PC-3 (cell line): ENCODE data around the gene GPC3. TPM values are rescaled to one million over a fixed set of nuclear protein-coding genes. Genes with fewer than 3 reads are reported as not detected.

ENCODE experiments used
- ATAC-seq: fragments of 200-7000 bp; cut with Tn5 transposase; 2 replicates; pipeline ENCODE4 v1.9.1; 2020; ENCODE audit warnings: mild to moderate bottlenecking, moderate library complexity
- BruUV-seq: library from RNA; stranded (reverse); fragments of 400-500 nt; replicated peaks from 2 replicates; lab custom pipeline; 2021; lab: Mats Ljungman, UMichigan
- CTCF ChIA-PET: fragments of 300-600 bp; sonication (Branson Sonifier 250); formaldehyde crosslinking; loops from one replicate; lab custom pipeline; 2022; ENCODE audit warnings: antibody characterized with exemption; lab: Charles Lee
- POLR2A ChIA-PET: fragments of 300-600 bp; sonication (Branson Sonifier 250); formaldehyde crosslinking; loops from one replicate; lab custom pipeline; 2022; ENCODE audit warnings: antibody characterized with exemption; ENCODE audit not compliant: unreplicated experiment; lab: Charles Lee
- DNase-seq: peaks from one replicate; pipeline ENCODE4 v3.0.0-alpha.2; 2015
- H2AFZ ChIP-seq: fragments of 300-600 bp; sonication (generic); 2 replicates; pipeline ENCODE4 v1.6.0; 2016; ENCODE audit warnings: antibody characterized with exemption, low read length
- H3F3A ChIP-seq: fragments of 300-600 bp; sonication (generic); one replicate; pipeline ENCODE4 v1.6.0; 2017; ENCODE audit warnings: antibody characterized with exemption, low read length, control low read depth, mild to moderate bottlenecking; ENCODE audit not compliant: unreplicated experiment
- H3K27ac ChIP-seq: fragments of 300-600 bp; sonication (generic); 2 replicates; pipeline ENCODE4 v1.5.1; 2016; ENCODE audit warnings: mild to moderate bottlenecking, low read length
- H3K27me3 ChIP-seq: fragments of 300-600 bp; sonication (generic); 2 replicates; pipeline ENCODE4 v1.6.1; 2016; ENCODE audit warnings: low read length, mixed read lengths
- H3K36me3 ChIP-seq: fragments of 300-600 bp; sonication (generic); 2 replicates; pipeline ENCODE4 v1.6.1; 2016; ENCODE audit warnings: low read depth, mixed run types, low read length, mixed read lengths
- H3K4me1 ChIP-seq: fragments of 300-600 bp; sonication (generic); 2 replicates; pipeline ENCODE4 v1.5.1; 2016; ENCODE audit warnings: low read length; ENCODE audit not compliant: insufficient read depth
- H3K4me2 ChIP-seq: fragments of 300-600 bp; sonication (generic); 2 replicates; pipeline ENCODE4 v1.6.0; 2016; ENCODE audit warnings: low read length
- H3K4me3 ChIP-seq: fragments of 300-600 bp; sonication (generic); 2 replicates; pipeline ENCODE4 v1.5.1; 2016; ENCODE audit warnings: mild to moderate bottlenecking, low read length, mixed read lengths
- H3K79me2 ChIP-seq: fragments of 300-600 bp; sonication (generic); 2 replicates; pipeline ENCODE4 v1.6.1; 2017; ENCODE audit warnings: low read length, mixed read lengths
- H3K9ac ChIP-seq: fragments of 300-600 bp; sonication (generic); 2 replicates; pipeline ENCODE4 v1.6.0; 2016; ENCODE audit warnings: mild to moderate bottlenecking, low read length
- H3K9me2 ChIP-seq: fragments of 300-600 bp; sonication (generic); replicated peaks from 2 replicates; pipeline ENCODE4 v1.6.1; 2016; ENCODE audit warnings: mixed run types, low read length, mixed read lengths
- H3K9me3 ChIP-seq: fragments of 300-600 bp; sonication (generic); 2 replicates; pipeline ENCODE4 v1.6.1; 2016; ENCODE audit warnings: low read length, mixed read lengths
- H4K20me1 ChIP-seq: fragments of 300-600 bp; sonication (generic); 2 replicates; pipeline ENCODE4 v1.6.1; 2016; ENCODE audit warnings: low read length, mixed read lengths
- CTCF ChIP-seq: fragments of 300-600 bp; sonication (generic); conservative IDR thresholded peaks from 2 replicates; pipeline ENCODE4 v1.5.1; 2017; ENCODE audit warnings: antibody characterized with exemption, low read depth, mild to moderate bottlenecking, low read length
- EZH2 ChIP-seq: fragments of 300-600 bp; sonication (generic); IDR thresholded peaks from one replicate; pipeline ENCODE4 v1.6.1; 2017; ENCODE audit warnings: antibody characterized with exemption, mild to moderate bottlenecking, low read length; ENCODE audit not compliant: unreplicated experiment
- EZH2phosphoT487 ChIP-seq: fragments of 300-600 bp; sonication (generic); IDR thresholded peaks from 2 replicates; pipeline ENCODE4 v1.6.1; 2018; ENCODE audit warnings: mild to moderate bottlenecking, antibody characterized with exemption, low read length, borderline replicate concordance
- intact Hi-C: fragments of 100-400 bp; cut with micrococcal nuclease; formaldehyde crosslinking; loops from 2 replicates; pipeline ENCODE4 v1.9.0; 2023
- total RNA-seq: library from RNA; depleted of rRNA; stranded (reverse); fragments of >200 nt; gene quantifications from 2 replicates; pipeline ENCODE4 v1.2.3, GENCODE V29; 2014

The GPC3 gene
- total RNA-seq, 1 experiment from 2014 or later = not detected

- no peak for ATAC-seq
- no peaks in the 10 kb centered on the region for H3K9me3 ChIP-seq
- intact Hi-C loops = no loop called here
- H3K79me2 ChIP-seq = no peaks in the 10 kb centered on the region
- no peak overlapping the region for H3K27ac ChIP-seq
- no peak overlapping the region for H3K9ac ChIP-seq
- no peaks in the 10 kb centered on the region for H3K36me3 ChIP-seq
- CTCF ChIA-PET = no interaction called here
- H3K4me2 ChIP-seq = no peak overlapping the region
- DNase-seq = no peak
- no TSS peak for BruUV-seq
- no peaks in the 10 kb centered on the region for H4K20me1 ChIP-seq
- POLR2A ChIA-PET = no interaction called here
- H3F3A ChIP-seq = no peaks in the 10 kb centered on the region
- no peaks in the 10 kb centered on the region for H3K9me2 ChIP-seq
- no peak overlapping the region for H2AFZ ChIP-seq
- no peaks in the 10 kb centered on the region for H3K4me1 ChIP-seq
- H3K27me3 ChIP-seq = peaks cover 30% of the 10 kb centered on the region
- TF ChIP-seq EZH2 (no peak), CTCF (no peak), EZH2phosphoT487 (no peak)
- no peak overlapping the region for H3K4me3 ChIP-seq
These were observed 167.4 kb downstream of the GPC3 start for GRCh38 chrX:133818019-133818418.

GRCh38 chrX:133815496-133815895, 169.9 kb downstream of the GPC3 start:
- Histone ChIP-seq H3K4me3 (no peak overlapping the region), H3K79me2 (no peaks in the 10 kb centered on the region), H3K27me3 (peaks cover 23% of the 10 kb centered on the region), H3K36me3 (no peaks in the 10 kb centered on the region), H2AFZ (no peak overlapping the region), H3K4me1 (no peaks in the 10 kb centered on the region), H3K9me2 (no peaks in the 10 kb centered on the region), H4K20me1 (no peaks in the 10 kb centered on the region), H3K27ac (no peak overlapping the region), H3K9ac (no peak overlapping the region), H3F3A (no peaks in the 10 kb centered on the region), H3K4me2 (no peak overlapping the region), H3K9me3 (no peaks in the 10 kb centered on the region)
- intact Hi-C loops = no loop called here
- ATAC-seq (no peak), DNase-seq (no peak)
- BruUV-seq = no TSS peak
- ChIA-PET POLR2A (no interaction called here), CTCF (no interaction called here)
- no peak for TF ChIP-seq CTCF

GRCh38 chrX:133813971-133814370, 171.4 kb downstream of the GPC3 start:
- Histone ChIP-seq H3F3A (no peaks in the 10 kb centered on the region), H2AFZ (no peak overlapping the region), H3K79me2 (no peaks in the 10 kb centered on the region), H3K27me3 (peaks cover 23% of the 10 kb centered on the region), H3K4me2 (no peak overlapping the region), H3K9ac (no peak overlapping the region), H3K4me1 (no peaks in the 10 kb centered on the region), H3K9me3 (no peaks in the 10 kb centered on the region), H4K20me1 (no peaks in the 10 kb centered on the region), H3K27ac (no peak overlapping the region), H3K4me3 (no peak overlapping the region), H3K36me3 (no peaks in the 10 kb centered on the region), H3K9me2 (no peaks in the 10 kb centered on the region)
- CTCF ChIA-PET = no interaction called here
- DNase-seq = no peak
- BruUV-seq = no TSS peak
- POLR2A ChIA-PET = no interaction called here
- no peak for ATAC-seq
- TF ChIP-seq EZH2 (no peak), EZH2phosphoT487 (no peak), CTCF (no peak)
- intact Hi-C loops = no loop called here
